Tibial nerve (tissue), 4 donors: Measurements from ENCODE around the gene KIF1C. TPM values are rescaled to one million over a fixed set of nuclear protein-coding genes. Genes with fewer than 3 reads are reported as not detected.

Experiments used
- DNase-seq, 2 donors: peaks; one replicate each; pipeline ENCODE4 v3.0.0-alpha.2; 2019; ENCODE audit warnings: low spot score in 2 of 2
- H3K27ac ChIP-seq, 4 donors: fragments of 200-600 bp; sonication (generic) in 3 of 4; one replicate each; pipeline ENCODE4 v1.5.1; 2017 to 2019; ENCODE audit warnings: mild to moderate bottlenecking in 1 of 4
- H3K27me3 ChIP-seq, 2 donors: fragments of 200-600 bp; sonication (generic) in 1 of 2; one replicate each; pipeline versions ENCODE4 v1.5.1 to v1.6.0; 2017 to 2019
- H3K36me3 ChIP-seq, 3 donors: fragments of 200-600 bp; sonication (generic); one replicate each; pipeline ENCODE4 v1.5.1; 2018 to 2019
- H3K4me1 ChIP-seq, 4 donors: fragments of 200-600 bp; sonication (generic) in 3 of 4; one replicate each; pipeline ENCODE4 v1.5.1; 2017 to 2019
- H3K4me3 ChIP-seq, 4 donors: fragments of 200-600 bp; sonication (generic) in 3 of 4; one replicate each; pipeline ENCODE4 v1.5.1; 2017 to 2019; ENCODE audit warnings: mild to moderate bottlenecking in 1 of 4, moderate library complexity in 1 of 4
- H3K9me3 ChIP-seq, 4 donors: fragments of 200-600 bp; sonication (generic) in 3 of 4; one replicate each; pipeline ENCODE4 v1.5.1; 2017 to 2019
- EP300 ChIP-seq, 2 donors: sonication (generic); formaldehyde crosslinking; IDR thresholded peaks; one replicate each; pipeline ENCODE4 v1.6.1; 2017; ENCODE audit warnings: antibody characterized with exemption in 2 of 2, mild to moderate bottlenecking in 1 of 2
- POLR2A ChIP-seq, 2 donors: fragments of 450-650 bp; IDR thresholded peaks; one replicate each; pipeline ENCODE4 v1.6.1; 2017; ENCODE audit warnings: antibody characterized with exemption in 2 of 2, mild to moderate bottlenecking in 2 of 2, moderate library complexity in 2 of 2
- WGBS, 2 donors: methylation state at CpG; one replicate each; pipeline ENCODE4 v1.1.5; 2018; 5-methylcytosine and 5-hydroxymethylcytosine counted together
- total RNA-seq, 4 donors: library from RNA; depleted of rRNA; stranded (reverse); fragments of >200 nt; gene quantifications; one replicate each; pipeline ENCODE4 v1.1.0, GENCODE V29; 2016
- TF ChIP-seq, protein P1 (sequence below), 5 experiments: fragments of 200-600 bp in 3 of 5; fragments of 450-650 bp in 2 of 5; sonication (generic) in 3 of 5; IDR thresholded peaks; one replicate each; pipeline ENCODE4 v1.5.1; 2016 to 2019; ENCODE audit warnings: antibody characterized with exemption in 5 of 5, mild to moderate bottlenecking in 3 of 5, moderate library complexity in 2 of 5

KIF1C gene
- total RNA-seq, 4 donors from 2014 or later = 78.0 to 89.7 (median 79.6) TPM

DNA sequence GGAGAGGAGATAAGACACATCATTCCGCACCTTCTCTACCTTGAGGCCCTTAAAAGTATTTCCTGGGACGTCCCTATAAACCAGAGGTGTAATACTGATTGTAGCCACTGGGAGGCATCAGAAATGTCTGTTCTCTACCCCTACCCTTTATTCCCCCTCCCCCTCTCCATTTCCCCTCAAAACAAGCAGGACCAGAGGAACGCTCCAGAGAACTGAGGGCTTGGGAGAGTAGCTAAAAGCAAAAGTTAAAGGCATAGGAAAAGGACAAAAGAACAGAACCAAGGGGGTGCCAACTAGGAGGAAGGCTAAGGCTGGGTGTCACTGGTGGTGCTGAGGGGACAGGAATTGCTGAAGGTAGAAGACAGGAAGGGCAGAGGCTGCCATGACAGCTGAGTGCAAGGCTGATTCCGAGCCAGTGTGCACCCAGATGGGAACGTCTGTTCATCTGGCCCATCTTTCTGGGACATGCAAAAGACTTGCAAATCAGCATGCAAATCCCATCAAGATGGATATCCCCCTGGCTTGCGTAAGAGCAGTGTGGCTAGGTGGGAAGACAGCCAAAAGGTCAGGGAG is 17.0 kb upstream of the KIF1C start:
- H3K4me3 ChIP-seq = no peak overlapping the region
- H3K36me3 ChIP-seq = peaks cover 2 to 95% (median 16%) of the 10 kb centered on the region in 3 donors
- H3K27me3 ChIP-seq = no peaks in the 10 kb centered on the region
- peak in 1 of 2 donors; percentile 71 for DNase-seq
- H3K9me3 ChIP-seq = no peaks in the 10 kb centered on the region
- no peak for TF ChIP-seq POLR2A (IDR thresholded peaks at IDR 0.05)
- TF ChIP-seq, protein P1, sequence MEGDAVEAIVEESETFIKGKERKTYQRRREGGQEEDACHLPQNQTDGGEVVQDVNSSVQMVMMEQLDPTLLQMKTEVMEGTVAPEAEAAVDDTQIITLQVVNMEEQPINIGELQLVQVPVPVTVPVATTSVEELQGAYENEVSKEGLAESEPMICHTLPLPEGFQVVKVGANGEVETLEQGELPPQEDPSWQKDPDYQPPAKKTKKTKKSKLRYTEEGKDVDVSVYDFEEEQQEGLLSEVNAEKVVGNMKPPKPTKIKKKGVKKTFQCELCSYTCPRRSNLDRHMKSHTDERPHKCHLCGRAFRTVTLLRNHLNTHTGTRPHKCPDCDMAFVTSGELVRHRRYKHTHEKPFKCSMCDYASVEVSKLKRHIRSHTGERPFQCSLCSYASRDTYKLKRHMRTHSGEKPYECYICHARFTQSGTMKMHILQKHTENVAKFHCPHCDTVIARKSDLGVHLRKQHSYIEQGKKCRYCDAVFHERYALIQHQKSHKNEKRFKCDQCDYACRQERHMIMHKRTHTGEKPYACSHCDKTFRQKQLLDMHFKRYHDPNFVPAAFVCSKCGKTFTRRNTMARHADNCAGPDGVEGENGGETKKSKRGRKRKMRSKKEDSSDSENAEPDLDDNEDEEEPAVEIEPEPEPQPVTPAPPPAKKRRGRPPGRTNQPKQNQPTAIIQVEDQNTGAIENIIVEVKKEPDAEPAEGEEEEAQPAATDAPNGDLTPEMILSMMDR (IDR thresholded peaks at IDR 0.05) = peak; percentile 68 to 75 (median 73)
- peaks cover 0 to 12% (median 0%) of the 10 kb centered on the region in 4 donors for H3K4me1 ChIP-seq
- 41 to 43% methylated on average over 6 of the region's 6 CpGs for WGBS, 2 donors
- no peak overlapping the region for H3K27ac ChIP-seq

DNA sequence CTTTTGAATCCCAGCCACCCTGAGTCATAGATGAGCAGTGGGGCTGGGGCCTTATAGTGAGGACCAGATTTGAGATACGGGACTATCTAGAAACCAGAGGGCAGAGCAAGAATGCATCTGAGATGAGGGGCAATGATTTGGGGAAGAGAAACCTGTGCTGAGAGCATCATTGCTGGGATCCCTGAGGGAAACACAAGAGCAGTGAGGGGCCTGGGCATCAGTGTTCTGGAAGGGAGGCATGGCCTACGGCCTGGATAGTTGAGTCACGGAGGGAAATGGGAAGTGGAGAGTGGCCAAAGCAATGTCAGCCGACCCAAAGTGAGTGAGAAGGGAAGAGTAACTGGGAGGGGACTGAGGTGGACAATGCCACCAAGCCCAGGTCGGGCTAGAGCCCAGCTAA is 15.4 kb upstream of the KIF1C start:
- H3K9me3 ChIP-seq = no peaks in the 10 kb centered on the region
- no peaks in the 10 kb centered on the region for H3K27me3 ChIP-seq
- WGBS, 2 donors = 43 to 56% methylated on average over 5 of the region's 5 CpGs
- no peak overlapping the region for H3K27ac ChIP-seq
- peaks cover 2 to 81% (median 16%) of the 10 kb centered on the region in 3 donors for H3K36me3 ChIP-seq
- no peak overlapping the region for H3K4me3 ChIP-seq
- H3K4me1 ChIP-seq = peaks cover 0 to 25% (median 9%) of the 10 kb centered on the region in 4 donors
- no peak for DNase-seq
- TF ChIP-seq EP300 (IDR thresholded peaks at IDR 0.05) (no peak), POLR2A (IDR thresholded peaks at IDR 0.05) (no peak)
- TF ChIP-seq, protein P1 (IDR thresholded peaks at IDR 0.05) = no peak

DNA sequence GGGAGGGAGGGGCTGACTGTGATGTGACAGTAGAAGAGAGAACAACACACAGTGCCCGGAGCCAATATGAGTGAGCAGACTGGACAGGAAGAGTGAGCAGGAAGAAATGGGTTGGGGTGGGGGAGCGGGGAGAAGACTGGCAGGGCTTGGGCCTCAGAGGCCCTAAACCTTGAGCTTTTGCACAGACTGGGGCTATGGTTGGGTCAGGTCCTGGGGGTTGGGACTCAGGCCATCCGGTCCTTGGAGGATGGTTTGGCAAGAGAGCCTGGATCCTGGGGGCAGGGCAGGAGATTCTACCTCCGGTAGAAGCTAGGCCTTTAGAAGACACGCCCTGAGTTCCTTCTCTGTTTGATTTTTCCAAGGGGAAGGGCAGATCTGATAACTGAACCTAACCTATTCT is 11.3 kb upstream of the KIF1C start:
- 35 to 42% methylated on average over 5 of the region's 5 CpGs for WGBS, 2 donors
- peak overlapping the region; percentile 76 to 98 (median 91) for H3K4me3 ChIP-seq
- no peak for TF ChIP-seq EP300 (IDR thresholded peaks at IDR 0.05)
- TF ChIP-seq POLR2A (IDR thresholded peaks at IDR 0.05) = no peak
- TF ChIP-seq, protein P1 (IDR thresholded peaks at IDR 0.05) = no peak
- H3K36me3 ChIP-seq = peaks cover 0 to 42% (median under 1%) of the 10 kb centered on the region in 3 donors
- no peaks in the 10 kb centered on the region for H3K9me3 ChIP-seq
- H3K4me1 ChIP-seq = peaks cover 0 to 30% (median 21%) of the 10 kb centered on the region in 4 donors
- no peak for DNase-seq
- H3K27me3 ChIP-seq = no peaks in the 10 kb centered on the region
- H3K27ac ChIP-seq = peak overlapping the region; percentile 91 to 99 (median 95)

DNA sequence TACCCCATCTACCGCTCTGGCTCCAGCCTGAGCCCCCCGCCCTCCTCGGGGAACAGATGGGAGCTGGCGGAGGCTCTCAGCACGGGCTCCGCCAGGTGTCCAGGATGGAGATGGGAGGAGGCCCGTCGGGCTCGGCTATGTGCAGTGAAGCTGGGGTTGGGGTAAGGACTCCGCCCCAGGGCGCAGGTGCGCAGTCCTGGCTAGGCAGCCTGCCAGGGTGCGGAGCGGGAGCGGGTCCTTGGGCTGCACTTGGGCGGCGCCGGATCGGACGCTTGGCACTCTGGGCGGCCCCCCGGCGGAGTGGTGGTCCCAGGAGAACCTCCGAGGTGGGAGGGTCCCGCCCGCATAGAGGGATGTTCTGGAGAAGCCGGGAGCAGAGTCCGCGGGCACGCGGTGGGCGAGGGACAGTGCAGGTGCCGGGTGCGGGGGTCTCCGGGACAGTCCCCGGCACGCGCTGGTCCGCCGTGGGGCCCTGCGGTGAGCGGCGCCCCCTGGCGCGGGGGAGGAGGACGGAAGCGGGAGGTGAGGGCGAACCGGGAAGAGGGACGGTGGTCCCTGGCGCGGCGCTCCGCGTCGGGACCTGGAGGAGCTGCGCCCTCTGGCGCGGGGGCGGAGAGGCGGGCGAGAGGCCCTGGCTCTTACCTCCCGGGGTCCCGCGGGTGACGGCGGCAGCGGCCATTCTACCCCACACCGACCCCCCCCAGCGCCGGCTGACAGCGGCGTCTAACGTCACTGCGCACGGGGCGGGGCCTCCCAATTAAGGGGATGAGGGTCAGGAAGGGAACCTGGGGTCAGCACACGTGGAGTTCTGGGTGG is 10.6 kb upstream of the KIF1C start, which contains the start of gene CAMTA2:
TSS of gene CAMTA2 (minus strand) at position 725 of the 816 bp plus-strand sequence. CDS start 1,453 bp downstream, outside the sequence.
- peak within 1 kb of the TSS; percentile 91 to 99 (median 95) for H3K27ac ChIP-seq
- WGBS, 2 donors = 1 to 2% methylated on average over 49 to 53 of the region's 78 CpGs
- H3K4me1 ChIP-seq = peaks cover 0 to 30% (median 21%) of the 10 kb centered on the region in 4 donors
- peak; percentile 89 to 93 for DNase-seq
- H3K36me3 ChIP-seq = peaks cover 0 to 35% (median 0%) of the 10 kb centered on the region in 3 donors
- H3K27me3 ChIP-seq = no peaks in the 10 kb centered on the region
- H3K9me3 ChIP-seq = no peaks in the 10 kb centered on the region
- TF ChIP-seq POLR2A (IDR thresholded peaks at IDR 0.05) (peak; percentile 56 to 84), EP300 (IDR thresholded peaks at IDR 0.05) (peak; percentile 60 to 88)
- TF ChIP-seq, protein P1 (IDR thresholded peaks at IDR 0.05) = peak; percentile 66 to 92 (median 84)
- peak within 1 kb of the TSS; percentile 76 to 98 (median 91) for H3K4me3 ChIP-seq
